SKM-1 treated with dmso at 0.1 percent for 144 hours (cell line): Measurements from ENCODE around the gene HOXA3.
A peak's percentile ranks its signal among the peaks of the same experiment; 100 is the strongest.

Experiments
- DNase-seq: peaks from one replicate; lab custom pipeline; 2025; ENCODE audit not compliant: unreplicated experiment; lab: John Stamatoyannopoulos, UW

Gene HOXA3

GRCh38 chr7:27095050-27095896, 57.1 kb downstream of the HOXA3 start:
- DNase-seq: no peak

- no peak for DNase-seq
These were observed 57.9 kb downstream of the HOXA3 start for GRCh38 chr7:27094304-27095049.

- DNase-seq: no peak
These were observed 59.0 kb downstream of the HOXA3 start for GRCh38 chr7:27093184-27093895.

DNA sequence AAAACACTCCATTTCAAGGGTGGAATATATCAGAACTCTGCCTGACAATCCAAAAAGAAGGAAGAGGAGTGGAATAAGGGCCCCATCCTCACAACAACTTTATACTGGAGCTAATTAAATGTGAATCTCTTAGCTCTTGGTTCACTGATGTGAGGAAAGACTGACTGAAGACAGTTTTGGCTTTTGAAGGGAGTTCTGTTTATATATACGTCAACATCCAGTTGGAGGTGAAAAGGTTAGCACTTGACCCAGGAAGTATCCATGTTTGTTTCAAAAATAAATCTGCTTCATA, 59.6 kb downstream of the HOXA3 start:
- DNase-seq: no peak

DNA sequence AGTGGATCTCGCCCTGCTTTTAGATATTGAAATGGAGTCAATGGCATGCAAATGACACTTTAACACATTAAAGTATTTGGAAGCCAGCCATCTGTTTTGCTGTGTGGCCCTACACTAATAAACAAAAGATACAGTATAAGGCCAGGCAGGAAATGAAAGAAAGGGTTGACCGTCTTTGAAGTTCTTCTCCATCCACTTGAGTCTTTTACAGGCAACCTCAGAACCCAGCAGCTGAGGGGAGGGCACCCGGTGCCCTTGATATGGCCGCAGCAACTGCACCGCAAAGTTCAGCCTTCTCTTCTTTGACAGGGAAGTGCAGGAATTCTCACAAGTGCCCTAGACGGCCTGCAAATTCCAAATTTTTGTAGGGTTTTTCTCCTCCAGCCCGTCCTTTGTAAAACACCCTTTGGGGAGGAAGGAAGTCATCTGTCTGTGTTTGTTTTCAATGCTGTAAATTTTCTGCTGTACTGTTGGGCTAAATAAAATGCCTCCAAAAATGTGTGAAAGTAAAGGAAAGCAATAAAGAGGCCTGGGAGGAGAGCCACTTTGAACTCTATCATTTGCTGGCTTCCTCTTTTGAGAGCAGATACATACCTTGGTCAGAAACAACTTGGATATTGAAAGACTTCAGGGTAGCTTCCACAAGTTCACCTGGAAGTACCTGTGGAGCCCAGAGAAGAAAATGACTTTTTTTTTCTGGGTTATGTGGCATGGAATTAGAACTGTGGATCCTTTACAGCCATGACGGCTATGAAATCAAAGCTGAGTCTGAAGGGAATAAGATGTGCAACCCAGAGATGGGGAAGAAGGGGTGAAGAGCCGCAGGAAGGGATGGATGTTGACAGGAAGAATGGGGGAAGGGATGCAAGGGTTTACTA, 60.2 kb downstream of the HOXA3 start:
- DNase-seq: no peak

- no peak for DNase-seq
These were observed 61.3 kb downstream of the HOXA3 start for GRCh38 chr7:27091105-27091504.

DNA sequence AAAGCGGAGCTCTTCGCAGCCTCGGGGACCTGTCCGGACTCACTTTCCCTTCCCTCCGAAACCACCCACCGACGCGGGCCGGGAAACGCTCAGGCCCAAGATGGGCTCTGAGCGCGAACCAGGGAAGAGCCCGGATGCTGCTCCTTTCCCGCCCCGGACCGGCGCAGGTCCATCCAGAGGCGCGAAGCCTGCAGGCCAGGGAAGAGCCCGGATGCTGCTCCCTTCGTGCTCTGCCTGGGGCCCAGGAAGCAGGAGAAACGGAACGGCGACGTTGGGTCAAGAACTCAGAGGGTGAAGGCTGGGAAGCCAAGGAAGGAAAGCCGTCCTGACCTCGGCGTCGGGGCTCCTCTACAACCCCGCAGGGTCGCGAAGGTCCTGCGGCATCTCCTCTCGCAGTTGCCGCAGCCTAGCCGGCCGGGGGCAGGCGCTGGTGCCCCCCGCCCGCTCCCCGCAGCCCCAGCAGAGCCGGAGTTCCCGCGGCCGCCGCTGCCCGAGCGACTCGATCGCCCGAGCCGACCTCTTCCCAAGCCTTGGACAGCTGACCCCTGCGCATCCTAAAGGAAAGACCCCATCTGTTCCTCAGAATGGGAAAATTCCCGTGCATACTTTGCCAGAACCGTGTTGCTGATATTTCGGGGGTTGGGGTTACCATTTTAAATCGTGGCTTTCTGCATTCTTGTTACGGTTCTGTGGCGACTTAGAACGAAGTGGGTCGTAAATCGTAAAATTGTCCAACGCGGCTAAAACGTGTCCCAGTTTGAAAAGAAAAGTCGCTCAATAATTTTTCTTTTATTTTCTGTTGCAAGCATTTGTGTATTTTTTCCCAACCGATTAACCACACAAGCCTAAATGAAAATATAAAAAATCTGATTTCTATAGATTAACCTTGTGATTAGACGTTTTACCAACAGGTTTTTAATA, 64.1 kb downstream of the HOXA3 start:
- no peak for DNase-seq

- DNase-seq: no peak
These were observed 68.7 kb downstream of the HOXA3 start for GRCh38 chr7:27083646-27084045.

- DNase-seq: no peak
These were observed 70.2 kb downstream of the HOXA3 start for GRCh38 chr7:27082171-27082570.

GRCh38 chr7:27080844-27081436, 71.4 kb downstream of the HOXA3 start:
- no peak for DNase-seq

DNA sequence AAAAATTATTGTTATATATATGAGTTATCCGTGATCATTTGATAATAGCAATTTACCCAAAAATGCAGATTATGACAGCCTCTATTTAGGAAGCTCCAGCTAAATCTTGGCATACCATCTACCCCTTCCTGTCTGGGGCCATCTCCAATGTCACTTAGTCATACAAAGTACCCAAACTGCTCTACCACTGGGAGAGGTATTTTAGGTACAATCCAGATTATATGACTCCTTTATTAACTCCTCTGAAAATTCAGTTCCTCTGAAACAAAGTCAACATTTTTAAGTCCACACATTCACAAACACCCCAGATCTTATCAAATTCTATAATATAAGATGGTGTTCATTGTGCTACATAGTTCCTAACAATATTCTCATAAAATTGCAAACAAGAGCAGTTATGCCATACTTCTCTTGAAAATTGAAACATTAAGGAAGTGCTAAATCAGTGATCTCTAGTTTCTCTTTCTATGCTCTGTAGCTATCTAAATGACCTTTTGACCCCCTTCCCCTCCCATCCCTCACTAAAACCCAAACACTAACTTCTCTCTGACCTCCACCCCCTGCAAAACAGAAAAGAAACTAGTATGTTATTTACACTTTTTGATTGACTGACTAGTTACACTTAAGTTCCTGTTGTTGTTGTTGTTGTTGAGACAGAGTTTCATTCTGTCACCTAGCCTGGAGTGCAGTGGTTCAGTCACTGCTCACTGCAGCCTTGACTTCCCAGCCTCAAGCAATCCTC, 73.0 kb downstream of the HOXA3 start:
- peak; percentile 25 for DNase-seq

GRCh38 chr7:27078616-27079233, 73.7 kb downstream of the HOXA3 start:
- no peak for DNase-seq

- no peak for DNase-seq
These were observed 79.3 kb downstream of the HOXA3 start for GRCh38 chr7:27073076-27073475.

DNA sequence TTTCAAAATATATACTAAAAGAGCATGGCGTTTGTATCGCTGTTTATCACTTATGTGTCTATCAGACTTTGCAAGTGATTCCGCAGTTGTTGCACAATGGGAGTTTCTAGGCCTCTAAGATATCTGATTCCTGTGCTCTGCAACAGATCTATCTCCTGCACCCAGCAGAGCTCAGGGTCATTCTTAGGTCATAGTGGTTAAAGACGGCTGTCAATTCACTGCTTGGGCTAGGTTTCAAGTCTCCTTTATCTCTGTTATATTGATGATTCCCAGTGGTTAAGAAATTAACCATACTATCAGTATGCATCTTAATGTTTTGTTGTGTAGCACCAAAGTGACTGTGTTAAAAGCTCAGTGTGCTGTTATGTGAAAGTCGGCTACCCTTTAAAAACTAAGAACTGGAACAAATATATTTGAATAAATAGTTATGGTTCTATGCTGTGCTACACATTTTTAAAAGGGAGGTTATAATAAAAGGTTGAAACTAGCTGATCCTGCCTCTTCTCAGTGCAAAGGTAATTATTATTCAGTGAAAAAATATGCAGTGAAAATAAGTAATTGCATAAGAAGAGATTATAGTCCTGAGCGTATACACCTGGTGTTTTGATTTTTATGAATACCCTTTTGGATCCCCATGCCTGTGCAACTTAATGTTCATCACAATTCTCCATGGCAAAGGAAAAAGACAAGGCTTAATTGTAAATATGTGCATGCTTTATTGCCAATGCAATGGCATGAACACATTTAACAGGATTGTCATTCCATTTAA, 80.6 kb downstream of the HOXA3 start:
- DNase-seq: peak; percentile 65

- DNase-seq: no peak
These were observed 84.1 kb downstream of the HOXA3 start for GRCh38 chr7:27068259-27068658.

DNA sequence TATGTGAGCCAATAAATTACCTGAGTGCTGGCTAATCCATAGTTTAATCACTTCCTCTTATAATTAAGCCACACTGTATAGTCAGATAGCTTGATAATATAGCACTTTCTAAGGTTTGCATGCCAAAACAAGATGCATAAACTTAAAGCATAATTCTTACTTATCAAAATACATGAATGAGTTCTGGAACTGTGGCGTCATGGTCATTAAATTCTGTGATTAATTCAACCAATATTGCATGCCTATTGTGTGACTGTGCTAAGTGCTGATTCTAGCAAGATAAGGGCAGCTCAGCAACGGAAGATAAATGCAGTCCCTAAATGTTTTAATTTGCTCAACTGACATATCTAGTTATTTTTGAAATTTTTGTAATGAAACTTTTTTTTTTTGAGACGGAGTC, 86.2 kb downstream of the HOXA3 start:
- DNase-seq: no peak

- no peak for DNase-seq
These were observed 86.7 kb downstream of the HOXA3 start for GRCh38 chr7:27065709-27066108.

GRCh38 chr7:27064661-27065060, 87.7 kb downstream of the HOXA3 start:
- DNase-seq: no peak
